ENCODE data around the gene LRCH1.

Gene LRCH1

DNA sequence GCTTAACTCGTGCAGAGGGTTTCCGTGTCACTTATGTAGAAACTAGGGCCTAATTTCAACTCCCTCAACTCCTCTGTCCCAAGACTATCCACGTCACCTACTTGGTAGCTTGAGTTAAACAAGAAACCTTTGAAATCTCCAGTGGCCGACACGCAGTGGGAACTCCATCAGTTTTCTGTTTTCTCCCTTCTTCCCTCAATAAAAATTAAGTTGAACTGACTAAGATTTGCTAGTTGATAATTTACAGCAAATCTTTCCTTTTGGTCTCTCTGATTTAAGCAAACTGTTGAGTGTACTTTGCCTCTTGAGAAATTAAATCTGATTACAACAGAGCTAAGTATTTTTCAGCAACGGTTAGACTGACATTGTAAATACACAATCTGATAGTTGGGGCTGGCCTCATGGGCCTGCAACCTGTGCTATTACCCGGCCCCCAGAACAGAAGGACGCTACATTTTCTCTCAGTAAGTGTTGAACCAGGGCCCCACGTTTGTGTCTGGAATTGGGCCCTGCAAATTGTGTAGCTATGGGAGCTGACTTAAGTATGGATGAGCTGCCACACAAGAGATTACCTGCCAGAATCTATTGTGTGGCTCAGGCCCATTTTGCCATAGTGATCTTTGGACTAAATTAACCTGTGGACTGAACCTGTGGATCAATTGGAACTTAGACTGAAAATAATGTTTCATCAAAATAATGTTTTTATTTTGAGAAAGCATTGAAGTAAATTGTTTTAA lies 244.7 kb downstream of the LRCH1 start:
- DNase-seq (ENCODE audit: low read depth in 3 of 3): no peak

DNA sequence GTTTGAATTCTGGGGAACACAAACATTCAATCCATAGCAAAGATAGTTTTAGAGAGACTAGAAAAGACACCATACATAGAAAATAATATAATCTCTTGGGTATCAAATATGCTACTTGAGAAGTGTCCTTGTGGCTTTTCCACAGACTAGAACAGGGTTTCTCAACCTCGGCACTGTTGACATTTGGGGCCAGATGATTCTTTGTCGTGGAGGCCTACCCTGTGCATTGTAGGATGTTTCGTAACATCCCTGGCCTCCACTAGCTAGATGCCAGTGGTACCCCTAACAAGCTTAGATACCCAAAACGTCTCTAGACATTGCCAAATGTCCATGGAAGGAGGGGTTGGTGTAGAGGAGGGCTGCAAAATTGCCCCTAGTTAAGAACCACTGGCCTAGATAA lies 246.2 kb downstream of the LRCH1 start:
- DNase-seq (ENCODE audit: low read depth in 3 of 3): no peak

DNA sequence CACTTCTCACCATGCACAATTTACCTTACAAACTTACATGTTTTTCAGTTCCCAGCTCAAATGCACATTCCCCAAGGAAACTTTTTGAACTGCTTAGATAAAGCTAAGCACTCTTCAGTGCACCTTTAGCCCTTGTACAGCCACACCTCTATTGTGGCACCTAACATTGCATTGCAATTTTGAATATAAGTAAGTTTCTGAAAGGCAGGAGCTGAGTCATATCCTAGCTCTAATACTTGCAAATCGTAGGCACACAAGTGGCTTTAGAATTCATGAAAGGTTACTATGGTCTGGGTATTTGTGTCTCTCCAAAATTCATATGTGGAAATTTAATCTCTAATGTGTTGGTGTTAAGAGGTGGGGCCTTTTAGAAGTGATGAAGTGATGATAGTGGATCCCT lies 248.9 kb downstream of the LRCH1 start:
- DNase-seq (ENCODE audit: low read depth in 3 of 3): no peak

All from stimulated activated CD4-positive, alpha-beta T cell treated with anti-CD3 and anti-CD28 coated beads, TNF-alpha, amount 100 ng/mL, for 48 hours (primary cell).